H9 (cell line): ENCODE measurements around the gene APLP2. TPM values are rescaled to one million over a fixed set of nuclear protein-coding genes. Genes with fewer than 3 reads are reported as not detected.

Experiments used
- DNase-seq: peaks from one replicate; pipeline ENCODE4 v3.0.0-alpha.2; 2017
- H2AFZ ChIP-seq: one replicate; pipeline ENCODE4 v1.6.1; 2013; ENCODE audit warnings: mild to moderate bottlenecking, low read length, control low read depth, moderate library complexity
- H2AK5ac ChIP-seq: 2 replicates; pipeline ENCODE4 v1.6.1; 2013; ENCODE audit warnings: low read length, control low read depth, mixed read lengths; ENCODE audit not compliant: insufficient read length
- H2BK120ac ChIP-seq: one replicate; pipeline ENCODE4 v1.6.1; 2013; ENCODE audit warnings: low read depth, mild to moderate bottlenecking, low read length, control low read depth, inconsistent platforms; ENCODE audit not compliant: poor library complexity, severe bottlenecking
- H2BK12ac ChIP-seq: 2 replicates; pipeline ENCODE4 v1.6.1; 2013; ENCODE audit warnings: low read length, control low read depth, mixed read lengths, low read depth; ENCODE audit not compliant: insufficient read length
- H2BK15ac ChIP-seq: 2 replicates; pipeline ENCODE4 v1.6.1; 2013; ENCODE audit warnings: low read depth, low read length, control low read depth
- H2BK20ac ChIP-seq: one replicate; pipeline ENCODE4 v1.6.1; 2013; ENCODE audit warnings: low read depth, mild to moderate bottlenecking, low read length, control low read depth, inconsistent platforms; ENCODE audit not compliant: poor library complexity, severe bottlenecking
- H2BK5ac ChIP-seq: 2 replicates; pipeline ENCODE4 v1.6.1; 2013; ENCODE audit warnings: low read length, control low read depth, mixed read lengths; ENCODE audit not compliant: insufficient read length
- H3K14ac ChIP-seq: 2 replicates; pipeline ENCODE4 v1.6.1; 2013; ENCODE audit warnings: low read length, control low read depth; ENCODE audit not compliant: insufficient read depth
- H3K18ac ChIP-seq: 2 replicates; pipeline ENCODE4 v1.6.1; 2013; ENCODE audit warnings: low read depth, mild to moderate bottlenecking, mixed read lengths, low read length, control low read depth; ENCODE audit not compliant: insufficient read length
- H3K23ac ChIP-seq: 2 replicates; pipeline ENCODE4 v1.6.1; 2013; ENCODE audit warnings: low read length, control low read depth, mixed read lengths, low read depth; ENCODE audit not compliant: insufficient read length
- H3K23me2 ChIP-seq: 2 replicates; pipeline ENCODE4 v1.6.1; 2013; ENCODE audit warnings: low read depth, mild to moderate bottlenecking, mixed read lengths, low read length, control low read depth; ENCODE audit not compliant: insufficient read length, poor library complexity, severe bottlenecking
- H3K27ac ChIP-seq: 2 replicates; pipeline ENCODE4 v1.5.1; 2013; ENCODE audit warnings: low read length, control low read depth, mixed read lengths, low read depth; ENCODE audit not compliant: insufficient read length
- H3K27me3 ChIP-seq: 2 replicates; pipeline ENCODE4 v1.6.1; 2013; ENCODE audit warnings: low read length, control low read depth, inconsistent platforms; ENCODE audit not compliant: insufficient read depth
- H3K4ac ChIP-seq: 2 replicates; pipeline ENCODE4 v1.6.1; 2013; ENCODE audit warnings: low read depth, mild to moderate bottlenecking, control low read depth, inconsistent platforms, low read length, moderate library complexity
- H3K4me1 ChIP-seq: 2 replicates; pipeline ENCODE4 v1.6.1; 2013; ENCODE audit warnings: low read length, control low read depth, inconsistent platforms; ENCODE audit not compliant: insufficient read depth
- H3K4me2 ChIP-seq: 2 replicates; pipeline ENCODE4 v1.6.1; 2013; ENCODE audit warnings: low read length, control low read depth, mixed read lengths; ENCODE audit not compliant: insufficient read length, insufficient read depth
- H3K56ac ChIP-seq: 2 replicates; pipeline ENCODE4 v1.6.1; 2013; ENCODE audit warnings: low read depth, mild to moderate bottlenecking, mixed read lengths, low read length, control low read depth; ENCODE audit not compliant: insufficient read length
- H3K79me1 ChIP-seq: 2 replicates; pipeline ENCODE4 v1.6.1; 2013; ENCODE audit warnings: low read depth, mild to moderate bottlenecking, moderate library complexity, low read length, control low read depth, inconsistent platforms; ENCODE audit not compliant: insufficient read depth, poor library complexity, severe bottlenecking
- H3K79me2 ChIP-seq: 2 replicates; pipeline ENCODE4 v1.6.1; 2013; ENCODE audit warnings: low read length, control low read depth, inconsistent platforms; ENCODE audit not compliant: insufficient read depth
- H3K9ac ChIP-seq: 2 replicates; pipeline ENCODE4 v1.6.1; 2013; ENCODE audit warnings: low read length, control low read depth, mixed read lengths; ENCODE audit not compliant: insufficient read length; ENCODE audit errors: extremely low read depth
- H3K9me3 ChIP-seq: one replicate; pipeline ENCODE4 v1.6.1; 2013; ENCODE audit warnings: low read depth, low read length, inconsistent platforms; ENCODE audit not compliant: control insufficient read depth
- H3T11ph ChIP-seq: one replicate; pipeline ENCODE4 v1.6.1; 2013; ENCODE audit warnings: mild to moderate bottlenecking, low read length, control low read depth, inconsistent platforms
- H4K20me1 ChIP-seq: one replicate; pipeline ENCODE4 v1.6.1; 2013; ENCODE audit not compliant: control insufficient read depth, insufficient read length, insufficient read depth
- H4K5ac ChIP-seq: 2 replicates; pipeline ENCODE4 v1.6.1; 2013; ENCODE audit warnings: low read depth, mild to moderate bottlenecking, mixed read lengths, low read length, control low read depth; ENCODE audit not compliant: insufficient read length
- H4K8ac ChIP-seq: replicated peaks from 2 replicates; pipeline ENCODE4 v1.6.1; 2013; ENCODE audit warnings: low read length, control low read depth, mixed read lengths, low read depth; ENCODE audit not compliant: insufficient read length
- H4K91ac ChIP-seq: 2 replicates; pipeline ENCODE4 v1.6.1; 2013; ENCODE audit warnings: low read depth, mild to moderate bottlenecking, moderate library complexity, mixed read lengths, low read length, control low read depth; ENCODE audit not compliant: insufficient read length
- H3K27ac Mint-ChIP-seq, 3 experiments: 2 replicates in 2 of 3; 3 replicates in 1 of 3; pipeline ENCODE4 v1.8.0; 2020 to 2021; ENCODE audit warnings: mixed read lengths in 3 of 3, mild to moderate bottlenecking in 1 of 3, moderate library complexity in 1 of 3
- H3K27me3 Mint-ChIP-seq: 2 replicates; pipeline ENCODE4 v1.8.0; 2021; ENCODE audit warnings: low read depth, mild to moderate bottlenecking, moderate library complexity, mixed read lengths
- H3K36me3 Mint-ChIP-seq, 3 experiments: 2 replicates in 2 of 3; 3 replicates in 1 of 3; pipeline ENCODE4 v1.8.0; 2020 to 2021; ENCODE audit warnings: low read depth in 3 of 3, mixed read lengths in 3 of 3; ENCODE audit not compliant: insufficient read depth in 1 of 3
- H3K4me1 Mint-ChIP-seq, 2 experiments: 2 replicates each; pipeline ENCODE4 v1.8.0; 2020; ENCODE audit warnings: mixed read lengths in 2 of 2
- H3K4me3 Mint-ChIP-seq, 2 experiments: 2 replicates in 1 of 2; 3 replicates in 1 of 2; pipeline ENCODE4 v1.8.0; 2020 to 2021; ENCODE audit warnings: mild to moderate bottlenecking in 2 of 2, mixed read lengths in 2 of 2, moderate library complexity in 1 of 2
- H3K9me3 Mint-ChIP-seq, 2 experiments: 2 replicates in 1 of 2; 3 replicates in 1 of 2; pipeline ENCODE4 v1.8.0; 2020; ENCODE audit warnings: mild to moderate bottlenecking in 2 of 2, mixed read lengths in 2 of 2, moderate library complexity in 1 of 2
- WGBS: extraction: QIAGEN DNeasy Blood & Tissue Kit; methylation state at CpG from one replicate; pipeline ENCODE4 v1.1.7; 2013; ENCODE audit warnings: missing lambda C conversion rate, low lambda C conversion rate, mixed read lengths; ENCODE audit not compliant: insufficient read length; ENCODE audit errors: extremely low coverage; 5-methylcytosine and 5-hydroxymethylcytosine counted together
- total RNA-seq: library from RNA; stranded (reverse); gene quantifications from 2 replicates; pipeline ENCODE4 v1.2.1, GENCODE V29; 2021
- TF ChIP-seq, protein P1 (sequence below): fragments of 200-600 bp; sonication (generic); conservative IDR thresholded peaks from 3 replicates; pipeline ENCODE4 v1.8.0; 2021; ENCODE audit warnings: antibody characterized with exemption, mild to moderate bottlenecking

APLP2 gene
- total RNA-seq, 1 experiment from 2014 or later, result 328 TPM

DNA sequence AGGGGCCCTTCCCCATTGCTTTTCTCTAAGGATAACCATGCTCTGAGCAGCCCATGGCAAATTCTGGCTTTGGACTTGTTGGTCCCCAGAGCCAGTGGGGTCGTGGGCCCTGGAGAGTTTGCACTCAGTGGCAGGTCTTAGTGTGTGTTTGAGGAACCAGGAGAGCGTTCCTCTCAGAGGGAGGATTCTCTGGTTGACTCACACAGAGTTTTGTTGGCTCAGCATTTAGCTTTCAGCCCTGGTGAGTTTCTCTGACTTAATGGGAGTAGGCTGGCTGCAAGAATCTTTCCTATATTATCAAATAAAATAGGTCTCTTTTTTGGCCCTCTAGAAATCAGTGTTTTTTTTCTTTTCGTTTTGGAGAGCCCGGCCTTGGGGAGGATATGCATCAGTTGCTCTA is 110.8 kb downstream of the APLP2 start:
- Histone ChIP-seq H2BK120ac (no peak overlapping the region), H2AK5ac (no peak overlapping the region), H3K56ac (no peak overlapping the region), H3K79me1 (no peaks in the 10 kb centered on the region), H3K27ac (no peak overlapping the region), H3K4me1 (peaks cover 4% of the 10 kb centered on the region; the same call in 1 of the 2 replicates), H3K23ac (no peak overlapping the region), H2BK20ac (no peak overlapping the region), H3K23me2 (no peaks in the 10 kb centered on the region), H3K14ac (no peak overlapping the region), H4K91ac (no peak overlapping the region), H3K18ac (no peak overlapping the region), H3K4me2 (no peak overlapping the region), H3K9ac (no peak overlapping the region), H4K20me1 (peaks cover 3% of the 10 kb centered on the region), H2BK15ac (no peak overlapping the region), H4K5ac (no peak overlapping the region), H4K8ac (no peak overlapping the region), H3T11ph (no peak overlapping the region), H3K27me3 (no peaks in the 10 kb centered on the region), H3K4ac (no peak overlapping the region), H3K9me3 (no peaks in the 10 kb centered on the region), H2AFZ (no peak overlapping the region), H2BK5ac (no peak overlapping the region), H2BK12ac (no peak overlapping the region), H3K79me2 (no peaks in the 10 kb centered on the region)
- Mint-ChIP-seq H3K27ac (no peak overlapping the region; a peak in 2 of 7 replicates), H3K4me1 (peaks cover 13 to 16% of the 10 kb centered on the region in 2 experiments), H3K4me3 (no peak overlapping the region), H3K36me3 (peaks cover 0 to 2% (median 0%) of the 10 kb centered on the region in 3 experiments; a peak in 1 of 7 replicates), H3K27me3 (peaks cover 1% of the 10 kb centered on the region), H3K9me3 (no peaks in the 10 kb centered on the region; a peak in 1 of 5 replicates)
- DNase-seq, result no peak
- TF ChIP-seq, protein P1, sequence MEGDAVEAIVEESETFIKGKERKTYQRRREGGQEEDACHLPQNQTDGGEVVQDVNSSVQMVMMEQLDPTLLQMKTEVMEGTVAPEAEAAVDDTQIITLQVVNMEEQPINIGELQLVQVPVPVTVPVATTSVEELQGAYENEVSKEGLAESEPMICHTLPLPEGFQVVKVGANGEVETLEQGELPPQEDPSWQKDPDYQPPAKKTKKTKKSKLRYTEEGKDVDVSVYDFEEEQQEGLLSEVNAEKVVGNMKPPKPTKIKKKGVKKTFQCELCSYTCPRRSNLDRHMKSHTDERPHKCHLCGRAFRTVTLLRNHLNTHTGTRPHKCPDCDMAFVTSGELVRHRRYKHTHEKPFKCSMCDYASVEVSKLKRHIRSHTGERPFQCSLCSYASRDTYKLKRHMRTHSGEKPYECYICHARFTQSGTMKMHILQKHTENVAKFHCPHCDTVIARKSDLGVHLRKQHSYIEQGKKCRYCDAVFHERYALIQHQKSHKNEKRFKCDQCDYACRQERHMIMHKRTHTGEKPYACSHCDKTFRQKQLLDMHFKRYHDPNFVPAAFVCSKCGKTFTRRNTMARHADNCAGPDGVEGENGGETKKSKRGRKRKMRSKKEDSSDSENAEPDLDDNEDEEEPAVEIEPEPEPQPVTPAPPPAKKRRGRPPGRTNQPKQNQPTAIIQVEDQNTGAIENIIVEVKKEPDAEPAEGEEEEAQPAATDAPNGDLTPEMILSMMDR, result no peak
- WGBS, result no CpG with 5 or more reads among the region's 4 CpGs
